Sigmoid colon (tissue), 7 donors: ENCODE data around the gene ECM1. TPM values are rescaled to one million over a fixed set of nuclear protein-coding genes. Genes with fewer than 3 reads are reported as not detected.

Experiments used
- DNase-seq: peaks from one replicate; pipeline ENCODE4 v3.0.0-alpha.2; 2019
- H3K27ac ChIP-seq, 4 donors: fragments of 200-600 bp; sonication (generic); one replicate each; pipeline ENCODE4 v1.5.1; 2016 to 2019; ENCODE audit warnings: mild to moderate bottlenecking in 1 of 4
- H3K27me3 ChIP-seq, 3 donors: fragments of 200-600 bp; sonication (generic); one replicate each; pipeline ENCODE4 v1.5.1; 2019; ENCODE audit warnings: mild to moderate bottlenecking in 1 of 3
- H3K36me3 ChIP-seq, 4 donors: fragments of 200-600 bp; sonication (generic); one replicate each; pipeline ENCODE4 v1.5.1; 2016 to 2019
- H3K4me1 ChIP-seq, 4 donors: fragments of 200-600 bp; sonication (generic); one replicate each; pipeline ENCODE4 v1.5.1; 2017 to 2019
- H3K4me3 ChIP-seq, 4 donors: fragments of 200-600 bp; sonication (generic); one replicate each; pipeline ENCODE4 v1.5.1; 2017 to 2019; ENCODE audit warnings: mild to moderate bottlenecking in 2 of 4, moderate library complexity in 1 of 4
- H3K9me3 ChIP-seq, 4 donors: fragments of 200-600 bp in 3 of 4; sonication (generic) in 3 of 4; one replicate each; pipeline versions ENCODE4 v1.5.1 to v1.6.1; 2013 to 2019
- EP300 ChIP-seq, 4 donors: sonication (generic); formaldehyde crosslinking; IDR thresholded peaks; one replicate each; pipeline ENCODE4 v1.6.1; 2017; ENCODE audit warnings: antibody characterized with exemption in 4 of 4
- POLR2A ChIP-seq, 2 donors: fragments of 450-650 bp; IDR thresholded peaks; one replicate each; pipeline ENCODE4 v1.6.1; 2016; ENCODE audit warnings: antibody characterized with exemption in 2 of 2, mild to moderate bottlenecking in 2 of 2, moderate library complexity in 2 of 2
- POLR2AphosphoS5 ChIP-seq, 4 donors: sonication (generic); formaldehyde crosslinking; IDR thresholded peaks; one replicate each; pipeline ENCODE4 v1.6.1; 2017; ENCODE audit warnings: antibody characterized with exemption in 4 of 4
- WGBS, 2 donors: extraction: QIAGEN DNeasy Blood & Tissue Kit; methylation state at CpG; one replicate each; pipeline ENCODE4 v1.1.7; 2013; 5-methylcytosine and 5-hydroxymethylcytosine counted together
- intact Hi-C: fragments of 100-400 bp; cut with DNase I; formaldehyde crosslinking; loops from one replicate; pipeline ENCODE4 v1.15.1; 2023
- polyA plus RNA-seq, 3 donors: library from polyadenylated mRNA; stranded (reverse); fragments of 200-250 nt; gene quantifications; one replicate each; pipeline ENCODE4 v1.2.3, GENCODE V29; 2013
- total RNA-seq, 4 donors: library from RNA; depleted of rRNA; stranded (reverse); fragments of >200 nt; gene quantifications; one replicate each; pipeline ENCODE4 v1.1.0, GENCODE V29; 2016
- TF ChIP-seq, protein P1 (sequence below), 4 experiments: fragments of 450-650 bp in 3 of 4; fragments of 200-600 bp in 1 of 4; IDR thresholded peaks; one replicate each; pipeline ENCODE4 v1.5.1; 2016 to 2019; ENCODE audit warnings: antibody characterized with exemption in 4 of 4, mild to moderate bottlenecking in 3 of 4, moderate library complexity in 2 of 4
- donor health status: healthy with polysubstance abuse.
- donor health status: Bipolar disorder and iron deficiency.
- donor health status: healthy.

Gene ECM1
- total and polyA plus RNA-seq, 7 donors = 2.1 to 23.8 (median 9.2) TPM

- Histone ChIP-seq H3K27me3 (no peaks in the 10 kb centered on the region), H3K4me1 (peaks cover 0 to 29% (median 15%) of the 10 kb centered on the region in 4 donors), H3K27ac (no peak overlapping the region), H3K9me3 (no peaks in the 10 kb centered on the region), H3K4me3 (no peak overlapping the region), H3K36me3 (no peaks in the 10 kb centered on the region)
- no peak for DNase-seq
- intact Hi-C loops = loop anchor here (10.0 kb wide), 1 partner anchor 286 kb away; no protein-coding TSS in a partner anchor
- WGBS, 2 donors = 91 to 94% methylated on average over 14 of the region's 14 CpGs
- TF ChIP-seq POLR2AphosphoS5 (IDR thresholded peaks at IDR 0.05) = no peak
- TF ChIP-seq, protein P1, sequence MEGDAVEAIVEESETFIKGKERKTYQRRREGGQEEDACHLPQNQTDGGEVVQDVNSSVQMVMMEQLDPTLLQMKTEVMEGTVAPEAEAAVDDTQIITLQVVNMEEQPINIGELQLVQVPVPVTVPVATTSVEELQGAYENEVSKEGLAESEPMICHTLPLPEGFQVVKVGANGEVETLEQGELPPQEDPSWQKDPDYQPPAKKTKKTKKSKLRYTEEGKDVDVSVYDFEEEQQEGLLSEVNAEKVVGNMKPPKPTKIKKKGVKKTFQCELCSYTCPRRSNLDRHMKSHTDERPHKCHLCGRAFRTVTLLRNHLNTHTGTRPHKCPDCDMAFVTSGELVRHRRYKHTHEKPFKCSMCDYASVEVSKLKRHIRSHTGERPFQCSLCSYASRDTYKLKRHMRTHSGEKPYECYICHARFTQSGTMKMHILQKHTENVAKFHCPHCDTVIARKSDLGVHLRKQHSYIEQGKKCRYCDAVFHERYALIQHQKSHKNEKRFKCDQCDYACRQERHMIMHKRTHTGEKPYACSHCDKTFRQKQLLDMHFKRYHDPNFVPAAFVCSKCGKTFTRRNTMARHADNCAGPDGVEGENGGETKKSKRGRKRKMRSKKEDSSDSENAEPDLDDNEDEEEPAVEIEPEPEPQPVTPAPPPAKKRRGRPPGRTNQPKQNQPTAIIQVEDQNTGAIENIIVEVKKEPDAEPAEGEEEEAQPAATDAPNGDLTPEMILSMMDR (IDR thresholded peaks at IDR 0.05) = no peak
- TF ChIP-seq POLR2A (IDR thresholded peaks at IDR 0.05) = no peak
- TF ChIP-seq EP300 (IDR thresholded peaks at IDR 0.05) = no peak
Measured at GRCh38 chr1:150530491-150531159, 22.7 kb downstream of the ECM1 start.

- Histone ChIP-seq H3K9me3 (no peaks in the 10 kb centered on the region), H3K36me3 (no peaks in the 10 kb centered on the region), H3K4me1 (peaks cover 0 to 45% (median 17%) of the 10 kb centered on the region in 4 donors), H3K27me3 (no peaks in the 10 kb centered on the region), H3K4me3 (no peak overlapping the region), H3K27ac (peak overlapping the region; percentile 69 to 86 (median 82))
- intact Hi-C loops = loop anchor here (2.0 to 10.0 kb wide), 2 partner anchors 68 to 288 kb away; no protein-coding TSS in a partner anchor
- DNase-seq = no peak
- TF ChIP-seq POLR2AphosphoS5 (IDR thresholded peaks at IDR 0.05) = no peak
- no peak for TF ChIP-seq EP300 (IDR thresholded peaks at IDR 0.05)
- TF ChIP-seq, protein P1 (IDR thresholded peaks at IDR 0.05) = peak in 1 of 4 experiments; percentile 34
- no peak for TF ChIP-seq POLR2A (IDR thresholded peaks at IDR 0.05)
- WGBS, 2 donors = 16 to 46% methylated on average over 5 of the region's 5 CpGs
Measured at GRCh38 chr1:150532860-150533259, 25.0 kb downstream of the ECM1 start.

DNA sequence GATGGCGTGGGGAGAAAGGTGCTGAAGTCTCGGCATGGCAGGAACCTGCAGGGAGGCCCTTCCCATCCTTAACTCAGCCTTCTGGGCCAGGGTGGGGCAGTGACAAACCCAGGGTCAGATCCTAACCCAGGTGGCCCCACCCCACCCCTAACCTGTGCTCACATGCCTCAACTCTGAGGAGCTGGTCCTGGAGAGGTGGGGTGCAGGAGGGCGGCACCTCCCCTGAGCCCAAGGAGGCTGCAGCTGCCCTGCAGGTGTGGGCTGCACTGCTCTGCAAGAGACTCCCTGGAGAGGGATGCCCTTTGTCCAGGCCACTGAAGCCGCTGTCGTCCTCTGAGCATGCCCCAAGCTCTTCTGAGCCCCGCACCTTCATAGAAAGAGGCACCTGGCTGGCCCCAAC is 26.1 kb downstream of the ECM1 start:
- no peaks in the 10 kb centered on the region for H3K36me3 ChIP-seq
- peaks cover 0 to 49% (median 21%) of the 10 kb centered on the region in 4 donors for H3K4me1 ChIP-seq
- no peaks in the 10 kb centered on the region for H3K27me3 ChIP-seq
- DNase-seq = no peak
- intact Hi-C loops = loop anchor here (10.0 kb wide), 1 partner anchor 289 kb away; no protein-coding TSS in a partner anchor
- TF ChIP-seq POLR2AphosphoS5 (IDR thresholded peaks at IDR 0.05) (no peak), POLR2A (IDR thresholded peaks at IDR 0.05) (no peak), EP300 (IDR thresholded peaks at IDR 0.05) (no peak)
- WGBS, 2 donors = 48 to 80% methylated on average over 6 of the region's 6 CpGs
- H3K4me3 ChIP-seq = no peak overlapping the region
- peak overlapping the region in 2 of 4 donors; percentile 80 to 86 for H3K27ac ChIP-seq
- no peaks in the 10 kb centered on the region for H3K9me3 ChIP-seq

GRCh38 chr1:150535511-150536287 is 27.8 kb downstream of the ECM1 start:
- H3K27ac ChIP-seq = peak overlapping the region in 2 of 4 donors; percentile 9 to 25
- no peaks in the 10 kb centered on the region for H3K36me3 ChIP-seq
- H3K9me3 ChIP-seq = no peaks in the 10 kb centered on the region
- intact Hi-C loops = loop anchor here (10.0 kb wide), 1 partner anchor 291 kb away; no protein-coding TSS in a partner anchor
- H3K27me3 ChIP-seq = no peaks in the 10 kb centered on the region
- TF ChIP-seq POLR2A (IDR thresholded peaks at IDR 0.05) = no peak
- no peak for TF ChIP-seq POLR2AphosphoS5 (IDR thresholded peaks at IDR 0.05)
- TF ChIP-seq EP300 (IDR thresholded peaks at IDR 0.05) = no peak
- TF ChIP-seq, protein P1 (IDR thresholded peaks at IDR 0.05) = no peak
- DNase-seq = no peak
- WGBS, 2 donors = 92 to 94% methylated on average over 14 of the region's 14 CpGs
- H3K4me1 ChIP-seq = peaks cover 0 to 46% (median 18%) of the 10 kb centered on the region in 4 donors
- no peak overlapping the region for H3K4me3 ChIP-seq
